Endometrial microvascular endothelial cells (primary cell): ENCODE measurements around the gene JMJD6. TPM values are rescaled to one million over a fixed set of nuclear protein-coding genes. Genes with fewer than 3 reads are reported as not detected.
"Not testable (repeated sequence)": the region's sequence is repeated elsewhere in the genome, so short reads cannot be mapped to it uniquely, and the experiment has no call there.

Source experiments
- in situ Hi-C: cut with HindIII; loops from 2 replicates; pipeline ENCODE4 v1.10.0; 2017; ENCODE audit warnings: low sequenced_read_pairs, low pct_unique_long_range_greater_than_20kb; ENCODE audit errors: inconsistent ontology term
- total RNA-seq: library from RNA; depleted of rRNA; stranded (reverse); fragments of >200 nt; gene quantifications from one replicate; pipeline ENCODE4 v1.2.3, GENCODE V29; 2015; ENCODE audit errors: inconsistent ontology term

JMJD6 gene
- total RNA-seq, 1 donor from 2014 or later = 31.5 TPM

GRCh38 chr17:76704805-76705204, 21.6 kb downstream of the JMJD6 start:
- in situ Hi-C loops = no loop called here

- in situ Hi-C loops = no loop called here
Observed at GRCh38 chr17:76702941-76703637, 23.3 kb downstream of the JMJD6 start.

- in situ Hi-C loops = no loop called here
Observed at GRCh38 chr17:76702076-76702475, 24.3 kb downstream of the JMJD6 start.

- in situ Hi-C loops = no loop called here
Observed at GRCh38 chr17:76701471-76701967, 24.9 kb downstream of the JMJD6 start.

- in situ Hi-C loops = no loop called here
Observed at GRCh38 chr17:76700617-76701470, 25.6 kb downstream of the JMJD6 start.

- in situ Hi-C loops = no loop called here
Observed at GRCh38 chr17:76700270-76700616, 26.2 kb downstream of the JMJD6 start.

GRCh38 chr17:76698466-76698977, 27.9 kb downstream of the JMJD6 start:
- in situ Hi-C loops = not testable (repeated sequence)

- in situ Hi-C loops = no loop called here
Observed at GRCh38 chr17:76697702-76698465, 28.5 kb downstream of the JMJD6 start.

GRCh38 chr17:76696763-76697701, 29.4 kb downstream of the JMJD6 start:
- in situ Hi-C loops = no loop called here

GRCh38 chr17:76695059-76695831, 31.2 kb downstream of the JMJD6 start:
- in situ Hi-C loops = no loop called here

GRCh38 chr17:76691379-76692191, 34.8 kb downstream of the JMJD6 start:
- in situ Hi-C loops = no loop called here

- in situ Hi-C loops = no loop called here
Observed at GRCh38 chr17:76690596-76691280, 35.7 kb downstream of the JMJD6 start.

- in situ Hi-C loops = no loop called here
Observed at GRCh38 chr17:76689859-76690258, 36.5 kb downstream of the JMJD6 start.

GRCh38 chr17:76688165-76688622, 38.2 kb downstream of the JMJD6 start:
- in situ Hi-C loops = no loop called here

GRCh38 chr17:76687298-76688164, 38.9 kb downstream of the JMJD6 start:
- in situ Hi-C loops = no loop called here
